A673 (cell line): ENCODE measurements around the gene ASMTL.

ENCODE experiments used
- EZH2 ChIP-seq: fragments of 200-600 bp; sonication (generic); IDR thresholded peaks from 2 replicates; pipeline ENCODE4 v1.6.1; 2017; ENCODE audit warnings: borderline replicate concordance, low read depth, mild to moderate bottlenecking, mixed read lengths, antibody characterized with exemption, low read length; ENCODE audit not compliant: poor library complexity, severe bottlenecking
- TF ChIP-seq, protein P1 (sequence below): fragments of 300-800, 200-600 bp; sonication (generic); conservative IDR thresholded peaks from 2 replicates; pipeline ENCODE4 v1.5.1; 2017; ENCODE audit warnings: low read depth, mild to moderate bottlenecking, antibody characterized with exemption, low read length, moderate library complexity, mixed read lengths

DNA sequence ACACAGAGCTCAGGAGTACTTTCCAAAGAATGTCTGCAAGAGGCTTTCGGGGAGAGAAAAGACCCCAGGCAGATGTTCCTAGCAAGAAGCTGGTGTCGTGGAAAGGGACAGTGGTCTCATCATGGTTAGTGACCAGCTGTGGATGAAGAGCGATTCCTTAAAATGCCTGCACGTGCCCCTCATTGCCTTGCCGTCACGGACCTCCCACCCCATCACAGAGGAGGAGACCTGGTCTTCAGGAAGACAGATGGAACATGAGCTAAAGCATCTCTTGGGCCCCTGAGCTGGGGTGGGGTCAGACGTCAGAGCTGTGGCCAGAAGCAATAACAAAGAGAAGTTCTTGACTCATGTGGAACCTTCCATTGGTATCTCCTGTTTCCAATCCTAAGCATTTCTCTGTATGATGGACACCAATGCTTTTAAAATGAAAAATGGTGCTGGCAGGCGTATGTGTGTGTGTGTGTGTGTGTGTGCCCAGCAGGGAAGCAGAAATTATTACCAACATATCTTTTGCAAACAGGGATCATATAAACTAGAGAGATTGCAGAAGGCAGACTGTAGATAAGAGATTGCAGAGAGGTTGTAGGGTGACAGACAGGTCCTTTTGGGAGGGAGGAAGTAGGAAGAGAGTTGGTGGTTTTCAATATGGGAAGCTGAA, 25.2 kb upstream of the ASMTL start:
- TF ChIP-seq, protein P1, sequence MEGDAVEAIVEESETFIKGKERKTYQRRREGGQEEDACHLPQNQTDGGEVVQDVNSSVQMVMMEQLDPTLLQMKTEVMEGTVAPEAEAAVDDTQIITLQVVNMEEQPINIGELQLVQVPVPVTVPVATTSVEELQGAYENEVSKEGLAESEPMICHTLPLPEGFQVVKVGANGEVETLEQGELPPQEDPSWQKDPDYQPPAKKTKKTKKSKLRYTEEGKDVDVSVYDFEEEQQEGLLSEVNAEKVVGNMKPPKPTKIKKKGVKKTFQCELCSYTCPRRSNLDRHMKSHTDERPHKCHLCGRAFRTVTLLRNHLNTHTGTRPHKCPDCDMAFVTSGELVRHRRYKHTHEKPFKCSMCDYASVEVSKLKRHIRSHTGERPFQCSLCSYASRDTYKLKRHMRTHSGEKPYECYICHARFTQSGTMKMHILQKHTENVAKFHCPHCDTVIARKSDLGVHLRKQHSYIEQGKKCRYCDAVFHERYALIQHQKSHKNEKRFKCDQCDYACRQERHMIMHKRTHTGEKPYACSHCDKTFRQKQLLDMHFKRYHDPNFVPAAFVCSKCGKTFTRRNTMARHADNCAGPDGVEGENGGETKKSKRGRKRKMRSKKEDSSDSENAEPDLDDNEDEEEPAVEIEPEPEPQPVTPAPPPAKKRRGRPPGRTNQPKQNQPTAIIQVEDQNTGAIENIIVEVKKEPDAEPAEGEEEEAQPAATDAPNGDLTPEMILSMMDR: no peak
- TF ChIP-seq EZH2: no peak
